Measurements from ENCODE around the gene FANCG.
A peak's percentile ranks its signal among the peaks of the same experiment; 100 is the strongest.

FANCG gene
- 17.4 to 28.4 (median 21.9) reads per million in 4 experiments for total RNA-seq

- DNase-seq: peak; percentile 64
Measured at GRCh38 chr9:35079426-35080341, at the start of gene FANCG. TSS of gene FANCG (minus strand) at chr9:35079942. CDS start at chr9:35079524, 418 bp downstream.

DNA sequence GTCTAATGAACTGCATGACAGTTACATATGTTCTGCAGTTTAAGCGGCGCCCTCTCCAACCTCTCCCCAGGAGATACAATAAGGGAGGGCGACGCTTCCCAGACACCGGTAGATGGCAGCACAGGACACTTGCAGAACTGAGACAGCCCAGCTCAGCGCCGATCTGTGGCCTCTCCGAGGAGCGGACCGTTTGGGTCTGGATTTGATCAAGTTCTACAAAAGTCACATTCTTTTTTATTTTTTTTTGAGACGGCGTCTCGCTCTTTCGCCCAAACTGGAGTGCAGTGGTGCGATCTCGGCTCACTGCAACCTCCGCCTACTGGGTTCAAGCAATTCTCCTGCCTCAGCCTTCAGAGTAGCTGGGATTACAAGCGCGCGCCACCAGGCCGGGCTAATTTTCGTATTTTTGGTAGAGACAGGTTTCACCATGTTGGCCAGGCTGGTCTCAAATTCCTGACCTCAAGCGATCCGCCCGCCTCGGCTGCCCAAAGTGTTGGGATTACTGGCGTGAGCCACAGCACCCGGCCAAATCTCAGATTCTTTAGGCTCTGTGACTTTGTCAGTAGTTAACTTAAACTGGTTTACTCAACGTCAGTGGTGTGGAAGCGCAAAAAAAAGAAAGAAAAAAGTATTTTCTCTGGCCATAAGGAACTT is 37.3 kb upstream of the FANCG start:
- DNase-seq: peak; percentile 78

DNA sequence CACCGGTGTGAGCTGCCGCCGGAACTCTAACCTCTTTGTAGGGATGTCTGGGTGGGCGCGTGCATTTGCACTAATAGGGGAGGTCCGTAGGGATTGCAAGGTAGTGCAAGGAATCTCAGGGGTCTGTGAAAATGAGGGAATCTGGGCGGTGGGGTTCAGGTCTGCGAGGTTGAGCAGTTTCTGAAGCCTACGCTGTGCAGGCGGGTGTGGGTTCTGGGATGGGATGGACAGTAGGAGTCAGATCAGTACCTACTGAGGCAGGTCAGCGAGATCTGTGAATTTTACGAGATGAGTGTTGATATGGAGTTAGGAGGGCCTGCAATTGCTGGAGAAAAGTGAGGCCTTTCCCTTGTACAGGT is 36.8 kb upstream of the FANCG start:
- no peak for DNase-seq

DNA sequence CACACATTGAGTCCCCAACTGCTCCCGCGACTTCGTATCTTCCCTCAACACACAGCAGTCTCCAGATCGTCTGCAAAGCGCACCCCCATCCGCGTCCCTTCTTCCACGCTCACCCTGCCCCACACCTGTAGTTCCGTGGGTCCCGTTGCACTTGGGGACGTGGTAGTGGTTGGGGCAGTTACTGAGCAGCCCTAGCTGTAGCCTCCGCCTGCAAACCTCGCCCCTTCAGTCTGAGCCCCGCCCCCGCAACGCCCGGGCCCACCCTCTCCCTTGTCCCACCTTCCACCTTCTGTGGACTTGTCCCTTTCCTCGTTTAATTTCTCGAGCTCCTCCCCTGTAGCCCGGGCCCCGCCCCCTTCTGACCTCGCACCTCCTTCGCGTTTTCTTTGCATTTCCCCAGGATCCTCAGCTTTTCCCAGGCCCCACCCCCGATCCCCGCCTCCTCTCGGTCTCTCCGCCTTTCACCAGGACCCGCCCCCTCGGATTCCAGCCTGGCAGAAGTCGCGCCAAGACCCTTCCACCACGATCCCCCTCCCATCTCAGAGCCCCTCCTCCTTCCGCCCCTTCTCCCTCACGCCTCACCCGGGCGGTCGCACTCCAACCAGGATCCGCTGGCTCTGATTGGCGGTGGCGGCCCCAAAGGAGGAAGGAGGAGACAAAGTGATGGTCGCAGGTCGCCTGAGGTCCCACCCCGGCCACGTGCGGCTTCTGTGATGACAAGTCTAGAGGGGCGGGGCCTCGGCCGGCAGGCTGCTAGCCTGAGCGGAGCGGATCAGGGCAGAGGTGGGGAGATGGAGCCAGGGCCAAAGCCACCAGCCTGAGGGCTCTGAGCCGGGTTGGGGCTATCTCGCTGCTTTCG is 36.2 kb upstream of the FANCG start, which contains the start of gene ATOSB:
Gene ATOSB (minus strand): TSS at position 183 of the 859 bp plus-strand sequence. CDS start 7,588 bp downstream, outside the sequence.
- peak; percentile 90 for DNase-seq

GRCh38 chr9:35114840-35115628 is 35.3 kb upstream of the FANCG start:
- DNase-seq: no peak

GRCh38 chr9:35114113-35114839 is 34.5 kb upstream of the FANCG start:
- DNase-seq: peak; percentile 52

DNA sequence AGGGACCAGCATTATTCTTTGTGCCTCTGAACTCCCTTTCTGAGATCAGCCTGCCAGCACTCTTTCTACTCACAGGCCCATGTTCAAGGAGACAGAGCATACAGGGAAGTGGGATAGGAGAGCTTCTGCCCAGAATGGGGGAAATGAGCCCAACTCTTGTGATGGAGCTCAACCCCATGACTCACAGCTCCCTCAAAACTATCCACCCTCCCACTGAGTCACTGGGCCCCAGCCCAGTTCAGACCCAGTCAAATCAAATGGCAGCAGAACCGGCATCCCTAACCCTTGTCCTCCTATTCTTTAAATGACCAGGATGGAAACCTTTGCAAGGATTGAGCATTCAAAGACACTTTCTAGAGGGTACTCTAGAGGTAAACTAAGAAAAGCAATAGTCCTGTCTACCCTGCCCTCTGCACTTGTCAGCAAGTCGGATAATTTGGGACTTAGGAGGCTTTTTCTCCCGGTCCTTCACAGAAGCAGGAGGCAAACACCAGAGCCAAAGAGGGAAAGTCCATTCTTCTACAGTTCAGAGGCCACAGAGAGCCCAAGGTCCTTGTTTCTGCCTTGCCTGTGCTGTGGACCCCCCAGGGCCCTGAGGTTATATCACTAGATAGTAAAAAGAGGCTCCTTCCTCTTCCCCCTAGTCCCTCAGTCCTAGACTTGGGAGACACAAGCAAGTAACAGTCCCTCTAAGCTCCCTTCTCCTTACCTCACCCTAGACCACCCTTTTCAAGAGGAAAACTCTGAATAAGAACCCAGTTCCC is 32.7 kb upstream of the FANCG start:
- DNase-seq: no peak

DNA sequence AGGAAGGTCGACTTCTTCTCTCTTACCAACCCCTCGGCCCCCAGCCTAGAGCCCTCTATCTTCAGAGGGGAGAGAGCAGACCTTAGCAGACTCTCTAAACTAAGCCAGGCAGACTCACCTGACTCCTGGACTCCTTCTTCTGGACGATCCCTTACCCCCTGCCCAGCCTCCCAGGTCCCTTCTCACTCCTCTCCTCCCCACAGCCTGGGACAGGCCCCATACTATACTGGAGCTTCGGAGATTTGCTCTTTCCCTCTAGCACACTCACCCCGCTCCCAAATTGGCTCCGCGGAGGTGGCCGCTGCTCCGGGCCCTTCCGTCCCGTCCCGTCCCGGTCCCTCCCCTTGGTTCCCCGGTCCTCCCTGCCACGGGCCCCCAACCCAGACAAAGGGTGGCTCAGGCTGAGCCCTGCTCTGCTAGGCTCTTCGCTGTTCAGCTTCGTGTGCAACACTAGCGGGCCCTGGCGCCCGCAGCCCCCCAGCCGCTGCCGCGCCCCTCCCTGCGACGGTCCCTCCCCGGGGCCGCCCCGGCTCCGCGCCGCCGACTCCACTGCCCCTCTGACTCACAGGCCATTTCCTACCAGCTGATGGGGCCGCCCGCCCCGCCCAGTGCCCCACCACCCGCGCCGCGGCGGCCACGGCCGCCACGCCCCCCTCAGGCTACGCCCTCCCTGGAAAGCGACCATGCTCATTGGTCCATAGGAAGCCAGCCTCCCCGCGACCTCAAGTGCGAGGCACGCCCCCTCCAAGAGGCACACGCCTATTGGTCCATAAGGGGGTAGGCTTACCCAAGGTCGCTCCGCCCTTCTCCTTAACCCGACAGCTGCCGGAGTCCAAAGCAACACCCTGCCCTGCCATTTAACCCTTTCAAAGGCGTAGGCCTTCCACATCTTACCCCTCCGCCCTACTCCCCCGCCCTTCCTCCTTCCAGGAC is 31.5 kb upstream of the FANCG start:
- peak; percentile 93 for DNase-seq

GRCh38 chr9:35110327-35110761 is 30.6 kb upstream of the FANCG start:
- DNase-seq: no peak

DNA sequence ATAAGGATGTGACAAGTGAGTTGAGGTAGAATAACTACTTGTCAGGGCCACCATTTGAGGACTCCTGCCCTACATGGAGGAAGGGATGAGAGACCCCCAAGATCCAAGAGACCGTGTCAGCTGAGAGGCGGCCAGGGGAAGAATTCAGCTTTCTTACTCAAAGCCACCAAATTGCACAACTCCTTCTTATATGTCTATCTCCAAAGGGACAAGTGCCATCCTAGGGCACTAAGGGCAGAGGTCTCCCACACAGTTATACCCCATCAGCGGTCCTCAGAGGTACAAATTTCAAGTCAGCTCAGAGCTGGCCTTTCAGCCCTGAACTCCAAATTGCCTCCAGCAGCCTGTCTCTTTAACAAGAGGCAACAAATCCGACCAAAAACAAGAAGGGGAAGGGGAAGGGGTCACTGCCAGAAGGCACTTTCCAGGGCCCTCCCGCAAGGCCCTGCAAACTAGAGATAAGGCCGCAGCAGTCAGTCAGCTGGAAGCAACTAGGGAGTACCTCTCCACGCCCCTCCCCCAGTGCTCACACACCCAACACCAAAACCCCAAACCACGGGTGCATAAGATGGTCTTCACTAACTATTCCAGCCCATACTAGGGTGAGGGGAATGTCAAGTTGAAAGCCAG is 29.3 kb upstream of the FANCG start:
- no peak for DNase-seq

- DNase-seq: no peak
Measured at GRCh38 chr9:35108461-35108860, 28.7 kb upstream of the FANCG start.

DNA sequence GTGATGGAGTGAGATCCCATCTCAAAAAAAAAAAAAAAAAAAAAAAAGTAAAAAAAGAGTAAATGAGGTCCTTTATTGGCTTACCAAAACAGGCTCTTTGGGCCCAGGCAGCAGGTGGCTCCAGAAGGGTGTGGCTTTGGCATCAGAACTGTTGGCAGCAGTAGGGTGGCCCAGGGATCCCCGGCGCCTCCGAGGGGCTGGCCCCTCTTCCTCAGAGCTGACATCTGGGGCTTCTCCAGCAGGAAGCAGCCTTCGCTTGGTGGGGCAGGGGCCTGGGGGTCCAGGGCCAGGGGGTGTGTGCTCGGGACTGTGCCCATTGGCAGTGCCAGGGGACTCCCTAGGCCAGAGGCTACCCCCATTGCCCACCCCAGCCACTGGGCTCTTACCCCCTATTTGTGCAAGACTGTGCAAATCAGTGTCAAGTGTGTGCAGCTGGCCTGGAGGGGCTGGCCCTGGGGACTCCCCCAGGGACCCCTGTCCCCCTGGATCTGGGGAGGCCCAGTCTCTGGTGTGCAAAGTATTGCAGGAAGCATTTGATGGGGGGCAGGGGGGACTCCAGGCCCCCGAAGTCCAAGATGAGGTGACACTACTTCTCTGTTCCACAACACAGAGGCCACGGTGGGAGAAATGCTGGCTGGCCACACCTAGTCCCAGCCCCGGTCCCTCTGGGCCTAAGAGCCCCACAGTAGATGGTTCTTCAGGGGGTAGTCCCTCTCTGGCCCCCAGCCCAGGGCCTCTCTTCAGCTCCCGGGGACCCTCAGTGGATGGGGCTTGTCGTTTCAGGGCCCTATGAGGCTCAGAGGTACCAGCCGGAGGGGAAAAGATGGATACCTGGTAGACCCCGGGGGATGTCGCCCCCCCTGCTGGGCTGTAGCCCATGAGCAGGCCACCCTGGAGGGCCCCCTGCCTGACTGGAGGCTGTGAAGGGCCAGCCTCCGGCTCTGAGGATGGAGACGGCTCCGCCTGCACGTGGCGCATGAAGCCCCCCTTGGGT is 27.9 kb upstream of the FANCG start:
- no peak for DNase-seq

DNA sequence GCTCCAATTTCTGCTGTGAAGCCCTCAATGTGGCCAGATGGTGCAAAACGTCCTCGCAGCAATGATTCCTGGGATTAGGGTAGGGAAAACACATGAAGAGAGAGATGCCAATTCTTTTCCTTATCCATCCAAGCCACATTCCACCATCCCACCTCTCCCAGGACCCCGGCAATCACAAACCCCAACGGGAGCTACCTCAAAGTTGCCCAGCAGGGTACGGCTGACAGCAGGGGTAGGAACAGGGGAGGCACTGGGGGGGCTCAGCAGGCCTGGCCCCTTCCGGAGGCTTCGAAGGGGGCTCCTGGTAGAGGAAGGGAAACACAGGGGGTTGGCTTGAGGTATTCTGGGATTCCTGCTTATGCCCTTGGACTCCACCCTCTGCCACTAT is 26.6 kb upstream of the FANCG start:
- no peak for DNase-seq

GRCh38 chr9:35105571-35106342 is 26.0 kb upstream of the FANCG start:
- DNase-seq: no peak

- DNase-seq: no peak
Measured at GRCh38 chr9:35105126-35105525, 25.4 kb upstream of the FANCG start.

GRCh38 chr9:35104586-35104985 is 24.8 kb upstream of the FANCG start:
- no peak for DNase-seq
